PC-9 (cell line): ENCODE data around the gene LGR6. TPM values are rescaled to one million over a fixed set of nuclear protein-coding genes. Genes with fewer than 3 reads are reported as not detected.

Source experiments
- BruUV-seq: library from RNA; stranded (reverse); fragments of 400-500 nt; replicated peaks from 2 replicates; lab custom pipeline; 2021; lab: Mats Ljungman, UMichigan
- CTCF ChIA-PET: fragments of 300-600 bp; sonication (Branson Sonifier 250); formaldehyde crosslinking; loops from one replicate; lab custom pipeline; 2022; ENCODE audit warnings: antibody characterized with exemption; lab: Charles Lee
- POLR2A ChIA-PET: fragments of 300-600 bp; sonication (Branson Sonifier 250); formaldehyde crosslinking; loops from one replicate; lab custom pipeline; 2022; ENCODE audit warnings: antibody characterized with exemption; ENCODE audit not compliant: unreplicated experiment; lab: Charles Lee
- DNase-seq, 2 experiments: peaks; one replicate each; pipeline versions ENCODE4 v3.0.0 to v3.0.0-alpha.2; 2015 to 2022; ENCODE audit warnings: mixed read lengths in 1 of 2
- H2AFZ ChIP-seq: fragments of 200-600 bp; sonication (generic); 2 replicates; pipeline ENCODE4 v1.8.1; 2017; ENCODE audit warnings: antibody characterized with exemption
- H3F3A ChIP-seq: fragments of 200-600 bp; sonication (generic); 2 replicates; pipeline ENCODE4 v1.8.1; 2017; ENCODE audit warnings: antibody characterized with exemption, mild to moderate bottlenecking, low read depth; ENCODE audit not compliant: insufficient read depth
- H3K27ac ChIP-seq: fragments of 200-600 bp; sonication (generic); 2 replicates; pipeline ENCODE4 v1.6.1; 2016; ENCODE audit warnings: mixed run types
- H3K27me3 ChIP-seq: fragments of 200-600 bp; sonication (generic); 2 replicates; pipeline ENCODE4 v1.6.1; 2016; ENCODE audit warnings: low read depth, mixed run types; ENCODE audit not compliant: insufficient read depth
- H3K36me3 ChIP-seq: fragments of 200-600 bp; sonication (generic); 2 replicates; pipeline ENCODE4 v1.6.1; 2016; ENCODE audit warnings: low read depth, mixed run types
- H3K4me1 ChIP-seq: fragments of 200-600 bp; sonication (generic); replicated peaks from 2 replicates; pipeline ENCODE4 v1.6.1; 2016; ENCODE audit warnings: mixed run types; ENCODE audit not compliant: insufficient read depth
- H3K4me2 ChIP-seq: fragments of 200-600 bp; sonication (generic); 2 replicates; pipeline ENCODE4 v1.6.1; 2017; ENCODE audit warnings: mixed run types
- H3K4me3 ChIP-seq: fragments of 200-600 bp; sonication (generic); 2 replicates; pipeline ENCODE4 v1.6.1; 2016; ENCODE audit warnings: mixed run types
- H3K79me2 ChIP-seq: fragments of 200-600 bp; sonication (generic); 2 replicates; pipeline ENCODE4 v1.6.1; 2017; ENCODE audit warnings: low read depth, mixed run types
- H3K9me2 ChIP-seq: fragments of 200-600 bp; sonication (generic); 2 replicates; pipeline ENCODE4 v1.8.1; 2017; ENCODE audit warnings: mild to moderate bottlenecking; ENCODE audit not compliant: insufficient read depth
- H3K9me3 ChIP-seq: fragments of 200-600 bp; sonication (generic); 2 replicates; pipeline ENCODE4 v1.8.1; 2016; ENCODE audit warnings: low read depth; ENCODE audit not compliant: insufficient read depth
- H4K20me1 ChIP-seq: fragments of 200-600 bp; sonication (generic); 2 replicates; pipeline ENCODE4 v1.8.1; 2017; ENCODE audit not compliant: insufficient read depth
- EZH2 ChIP-seq: fragments of 200-600 bp; sonication (generic); IDR thresholded peaks from 2 replicates; pipeline ENCODE4 v1.8.0; 2017; ENCODE audit warnings: antibody characterized with exemption, low read depth
- intact Hi-C: fragments of 100-400 bp; cut with micrococcal nuclease; formaldehyde crosslinking; loops from one replicate; pipeline ENCODE4 v1.10.0; 2022; ENCODE audit not compliant: unreplicated experiment
- total RNA-seq: library from RNA; stranded (reverse); gene quantifications from 2 replicates; pipeline ENCODE4 v1.2.3, GENCODE V29; 2021
- TF ChIP-seq, protein P1 (sequence below): fragments of 200-600 bp; sonication (generic); conservative IDR thresholded peaks from 2 replicates; pipeline ENCODE4 v1.6.1; 2017; ENCODE audit warnings: mixed run types, antibody characterized with exemption, mild to moderate bottlenecking, moderate library complexity

LGR6 gene
- total RNA-seq, 1 experiment from 2014 or later = 5.6 TPM

DNA sequence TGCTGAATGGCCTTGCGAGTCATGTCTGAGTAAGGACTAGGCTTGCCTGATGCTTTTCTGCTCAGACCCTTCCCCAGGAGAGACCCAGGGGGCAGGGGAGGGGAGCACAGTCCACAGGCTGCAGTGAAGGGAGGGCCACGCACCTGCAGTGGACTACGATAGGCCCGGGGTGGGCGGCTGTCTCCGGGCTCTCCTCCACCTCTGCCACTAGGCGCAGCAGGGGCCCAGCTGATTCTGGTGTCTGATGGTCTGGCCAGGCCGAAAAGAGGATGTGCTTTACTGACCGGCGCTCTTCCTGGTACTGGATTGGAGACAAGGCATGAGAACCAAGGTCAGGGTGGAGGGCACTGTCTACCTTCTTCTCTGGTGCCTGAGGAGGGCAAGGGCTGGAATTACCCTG lies 41.2 kb upstream of the LGR6 start:
- Histone ChIP-seq H3K27me3 (no peaks in the 10 kb centered on the region), H3K36me3 (no peaks in the 10 kb centered on the region), H3K9me2 (no peaks in the 10 kb centered on the region), H3K27ac (no peak overlapping the region), H3K4me1 (peaks cover 12% of the 10 kb centered on the region), H3K4me3 (no peak overlapping the region), H3K4me2 (no peak overlapping the region), H4K20me1 (no peaks in the 10 kb centered on the region), H3K79me2 (no peaks in the 10 kb centered on the region), H2AFZ (no peak overlapping the region), H3K9me3 (no peaks in the 10 kb centered on the region), H3F3A (peaks cover 10% of the 10 kb centered on the region)
- no TSS peak for BruUV-seq
- no peak for TF ChIP-seq EZH2
- TF ChIP-seq, protein P1, sequence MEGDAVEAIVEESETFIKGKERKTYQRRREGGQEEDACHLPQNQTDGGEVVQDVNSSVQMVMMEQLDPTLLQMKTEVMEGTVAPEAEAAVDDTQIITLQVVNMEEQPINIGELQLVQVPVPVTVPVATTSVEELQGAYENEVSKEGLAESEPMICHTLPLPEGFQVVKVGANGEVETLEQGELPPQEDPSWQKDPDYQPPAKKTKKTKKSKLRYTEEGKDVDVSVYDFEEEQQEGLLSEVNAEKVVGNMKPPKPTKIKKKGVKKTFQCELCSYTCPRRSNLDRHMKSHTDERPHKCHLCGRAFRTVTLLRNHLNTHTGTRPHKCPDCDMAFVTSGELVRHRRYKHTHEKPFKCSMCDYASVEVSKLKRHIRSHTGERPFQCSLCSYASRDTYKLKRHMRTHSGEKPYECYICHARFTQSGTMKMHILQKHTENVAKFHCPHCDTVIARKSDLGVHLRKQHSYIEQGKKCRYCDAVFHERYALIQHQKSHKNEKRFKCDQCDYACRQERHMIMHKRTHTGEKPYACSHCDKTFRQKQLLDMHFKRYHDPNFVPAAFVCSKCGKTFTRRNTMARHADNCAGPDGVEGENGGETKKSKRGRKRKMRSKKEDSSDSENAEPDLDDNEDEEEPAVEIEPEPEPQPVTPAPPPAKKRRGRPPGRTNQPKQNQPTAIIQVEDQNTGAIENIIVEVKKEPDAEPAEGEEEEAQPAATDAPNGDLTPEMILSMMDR = no peak
- ChIA-PET CTCF (no interaction called here), POLR2A (no interaction called here)
- intact Hi-C loops = no loop called here
- DNase-seq = no peak

DNA sequence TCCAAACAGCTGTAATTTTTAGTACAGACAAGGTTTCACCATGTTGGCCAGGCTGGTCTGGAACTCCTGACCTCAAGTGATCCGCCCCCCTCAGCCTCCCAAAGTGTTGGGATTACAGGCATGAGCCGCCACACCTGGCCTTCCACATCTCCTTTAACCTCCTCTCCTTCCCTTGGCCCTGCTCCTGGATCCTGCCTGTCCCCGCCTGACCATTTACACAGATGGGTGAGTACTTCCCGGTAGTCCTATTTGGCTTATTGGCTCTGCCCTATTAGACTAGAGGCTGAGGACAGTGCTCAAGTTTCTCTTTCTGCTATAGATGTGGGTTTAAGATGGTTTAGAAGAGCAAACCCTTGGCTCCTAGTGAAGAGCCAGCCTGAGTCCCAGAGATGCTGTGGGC lies 40.3 kb upstream of the LGR6 start:
- Histone ChIP-seq H3K4me2 (no peak overlapping the region), H3K9me2 (no peaks in the 10 kb centered on the region), H3F3A (peaks cover 10% of the 10 kb centered on the region), H4K20me1 (no peaks in the 10 kb centered on the region), H3K79me2 (no peaks in the 10 kb centered on the region), H3K27me3 (no peaks in the 10 kb centered on the region), H3K9me3 (no peaks in the 10 kb centered on the region), H2AFZ (no peak overlapping the region), H3K36me3 (no peaks in the 10 kb centered on the region), H3K4me1 (peaks cover 12% of the 10 kb centered on the region), H3K27ac (no peak overlapping the region), H3K4me3 (no peak overlapping the region)
- no TSS peak for BruUV-seq
- intact Hi-C loops = no loop called here
- TF ChIP-seq, protein P1 = no peak
- TF ChIP-seq EZH2 = no peak
- DNase-seq = no peak
- CTCF ChIA-PET = no interaction called here
- POLR2A ChIA-PET = interaction anchor here (0.6 kb wide), 1 partner anchor 169 kb away, joined by 4 read pairs; no protein-coding TSS in a partner anchor

DNA sequence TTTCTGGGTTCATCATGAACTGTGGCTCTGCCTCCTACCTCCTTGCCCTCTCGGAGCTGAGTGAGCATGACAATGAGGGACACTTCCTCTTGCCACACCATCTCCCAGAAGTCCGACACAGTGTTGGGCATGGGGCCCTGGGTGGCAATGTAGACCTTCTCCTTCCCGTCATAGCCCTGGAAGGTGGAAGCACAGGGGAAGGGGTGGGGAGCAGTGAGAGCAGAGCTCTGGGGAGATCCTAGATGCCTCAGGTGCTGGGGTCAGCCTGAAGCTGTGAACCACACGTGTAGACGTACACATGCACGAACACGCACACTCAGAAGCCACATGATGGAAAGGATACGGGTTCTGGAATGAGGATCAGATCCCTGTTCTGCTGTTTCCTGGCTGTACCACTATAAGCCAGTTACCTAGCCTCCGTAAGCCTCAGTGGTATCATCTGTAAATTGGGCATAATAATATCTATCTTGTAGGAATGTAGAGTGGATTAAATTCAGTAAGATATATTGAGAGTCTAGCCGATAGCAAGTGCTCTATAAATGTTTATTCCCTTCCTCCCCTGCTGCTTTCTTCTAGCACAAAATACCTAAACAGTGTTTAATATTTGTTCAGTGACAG lies 39.3 kb upstream of the LGR6 start:
- no peak overlapping the region for H3K4me3 ChIP-seq
- H3K9me2 ChIP-seq = no peaks in the 10 kb centered on the region
- H3K4me1 ChIP-seq = peaks cover 12% of the 10 kb centered on the region
- peak overlapping the region; percentile 37 for H3K4me2 ChIP-seq
- H2AFZ ChIP-seq = no peak overlapping the region
- no TSS peak for BruUV-seq
- no peaks in the 10 kb centered on the region for H3K79me2 ChIP-seq
- no peaks in the 10 kb centered on the region for H3K9me3 ChIP-seq
- no peaks in the 10 kb centered on the region for H3K27me3 ChIP-seq
- H3K36me3 ChIP-seq = no peaks in the 10 kb centered on the region
- intact Hi-C loops = no loop called here
- TF ChIP-seq EZH2 = no peak
- TF ChIP-seq, protein P1 = no peak
- H3K27ac ChIP-seq = no peak overlapping the region
- peaks cover 10% of the 10 kb centered on the region for H3F3A ChIP-seq
- POLR2A ChIA-PET = no interaction called here
- H4K20me1 ChIP-seq = no peaks in the 10 kb centered on the region
- CTCF ChIA-PET = no interaction called here
- no peak for DNase-seq
